ENCODE measurements around the gene LRPPRC.

The LRPPRC gene

DNA sequence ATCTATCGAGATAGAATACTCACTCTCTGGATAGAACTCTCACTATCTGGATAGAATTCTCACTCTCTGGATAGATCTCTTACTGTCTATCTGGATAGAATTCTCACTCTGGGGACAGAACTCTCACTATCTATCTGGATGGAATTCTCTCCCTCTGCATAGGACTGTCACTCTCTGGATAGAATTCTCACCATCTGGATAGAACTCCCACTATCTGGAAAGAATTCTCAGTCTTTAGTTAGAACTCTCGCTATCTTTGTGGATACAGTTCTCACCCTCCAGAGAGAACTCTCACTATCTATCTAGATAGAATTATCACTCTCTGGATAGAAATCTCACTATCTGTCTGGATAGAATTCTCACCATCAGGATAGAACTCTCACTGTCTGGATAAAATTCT lies 140.5 kb downstream of the LRPPRC start:
- H3K27me3 Mint-ChIP-seq (ENCODE audit: low read depth, poor library complexity) = peaks cover 40% of the 10 kb centered on the region
- H3K36me3 Mint-ChIP-seq (ENCODE audit: low read depth) = no peaks in the 10 kb centered on the region
- no peak for DNase-seq
- no peak overlapping the region for H3K4me3 Mint-ChIP-seq
- H3K27ac Mint-ChIP-seq = no peak overlapping the region
- no peaks in the 10 kb centered on the region for H3K4me1 Mint-ChIP-seq
- H3K9me3 Mint-ChIP-seq = peaks cover 16% of the 10 kb centered on the region
- TF ChIP-seq, protein P1, sequence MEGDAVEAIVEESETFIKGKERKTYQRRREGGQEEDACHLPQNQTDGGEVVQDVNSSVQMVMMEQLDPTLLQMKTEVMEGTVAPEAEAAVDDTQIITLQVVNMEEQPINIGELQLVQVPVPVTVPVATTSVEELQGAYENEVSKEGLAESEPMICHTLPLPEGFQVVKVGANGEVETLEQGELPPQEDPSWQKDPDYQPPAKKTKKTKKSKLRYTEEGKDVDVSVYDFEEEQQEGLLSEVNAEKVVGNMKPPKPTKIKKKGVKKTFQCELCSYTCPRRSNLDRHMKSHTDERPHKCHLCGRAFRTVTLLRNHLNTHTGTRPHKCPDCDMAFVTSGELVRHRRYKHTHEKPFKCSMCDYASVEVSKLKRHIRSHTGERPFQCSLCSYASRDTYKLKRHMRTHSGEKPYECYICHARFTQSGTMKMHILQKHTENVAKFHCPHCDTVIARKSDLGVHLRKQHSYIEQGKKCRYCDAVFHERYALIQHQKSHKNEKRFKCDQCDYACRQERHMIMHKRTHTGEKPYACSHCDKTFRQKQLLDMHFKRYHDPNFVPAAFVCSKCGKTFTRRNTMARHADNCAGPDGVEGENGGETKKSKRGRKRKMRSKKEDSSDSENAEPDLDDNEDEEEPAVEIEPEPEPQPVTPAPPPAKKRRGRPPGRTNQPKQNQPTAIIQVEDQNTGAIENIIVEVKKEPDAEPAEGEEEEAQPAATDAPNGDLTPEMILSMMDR (IDR thresholded peaks at IDR 0.05) = no peak

DNA sequence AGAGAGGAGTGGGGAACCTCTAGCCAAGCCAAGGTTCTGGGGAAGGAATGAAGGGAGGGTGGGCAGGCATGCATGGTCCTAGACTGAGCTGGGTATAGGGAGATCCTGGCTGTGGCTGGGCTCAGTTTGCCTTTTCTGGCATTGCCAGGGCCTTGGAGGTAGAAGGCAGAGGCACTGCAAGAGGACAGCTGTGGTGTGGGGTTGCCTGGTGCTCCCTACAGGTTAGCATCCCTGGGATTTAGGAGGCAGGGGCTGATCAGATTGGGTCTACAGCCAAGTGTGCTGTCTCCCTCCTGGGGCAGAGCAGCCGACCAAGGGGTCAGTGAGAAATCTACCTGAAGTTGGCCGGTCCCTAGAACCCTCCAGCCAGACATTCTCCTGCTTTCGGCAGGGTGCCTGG lies 141.1 kb downstream of the LRPPRC start:
- Mint-ChIP-seq H3K36me3 (ENCODE audit: low read depth) (no peaks in the 10 kb centered on the region), H3K4me3 (no peak overlapping the region), H3K4me1 (no peaks in the 10 kb centered on the region), H3K9me3 (peaks cover 13% of the 10 kb centered on the region), H3K27me3 (ENCODE audit: low read depth, poor library complexity) (peaks cover 40% of the 10 kb centered on the region), H3K27ac (no peak overlapping the region)
- DNase-seq = no peak
- TF ChIP-seq, protein P1 (IDR thresholded peaks at IDR 0.05) = no peak

DNA sequence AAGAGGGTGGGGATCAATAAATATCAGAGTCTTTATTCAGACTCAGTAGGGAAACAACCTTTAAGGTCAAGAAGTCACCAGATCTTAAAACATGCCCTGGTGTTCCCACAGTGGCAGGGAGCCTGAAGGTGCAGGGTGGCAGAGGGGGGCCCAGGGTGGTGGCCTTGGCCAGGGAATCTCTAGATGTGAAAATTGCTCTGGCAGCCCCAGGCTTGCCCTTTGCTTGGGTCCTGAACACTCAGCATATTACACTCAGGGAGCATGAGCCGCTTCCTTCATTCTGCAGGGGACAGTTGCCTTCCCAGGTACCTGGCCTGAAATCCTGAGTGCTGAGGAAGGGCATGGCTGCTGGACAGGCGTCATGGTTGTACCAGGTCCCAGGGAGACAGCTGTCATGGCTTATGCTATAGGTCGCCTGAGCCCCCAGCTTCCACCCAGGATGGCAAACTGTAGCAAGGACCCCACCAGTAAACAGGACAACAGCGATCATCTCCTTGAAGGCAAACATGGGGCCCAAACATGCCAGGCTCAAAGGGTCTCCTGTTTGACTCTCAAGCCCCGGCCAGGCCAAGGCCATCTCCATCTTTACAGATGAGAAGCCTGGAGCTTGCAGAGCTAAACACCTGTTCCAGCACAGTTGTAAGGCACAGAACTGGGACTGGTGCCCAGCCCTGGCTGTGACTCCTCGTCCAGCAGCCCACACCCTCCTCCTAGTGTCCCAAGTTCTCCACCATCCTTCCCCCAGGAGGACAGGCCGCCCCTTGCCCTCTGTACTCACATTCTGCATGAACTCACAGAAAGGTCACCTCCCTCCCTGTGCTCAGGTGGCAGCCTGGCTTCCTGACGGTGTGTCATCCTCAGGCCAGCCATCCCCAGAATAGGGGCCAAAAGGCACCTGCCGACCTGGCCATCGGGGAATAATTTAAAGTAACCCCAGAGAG lies 142.4 kb downstream of the LRPPRC start:
- Mint-ChIP-seq H3K36me3 (ENCODE audit: low read depth) (no peaks in the 10 kb centered on the region), H3K4me3 (no peak overlapping the region), H3K27me3 (ENCODE audit: low read depth, poor library complexity) (peaks cover 40% of the 10 kb centered on the region), H3K27ac (no peak overlapping the region), H3K4me1 (no peaks in the 10 kb centered on the region), H3K9me3 (peaks cover 5% of the 10 kb centered on the region)
- no peak for DNase-seq
- TF ChIP-seq, protein P1 (IDR thresholded peaks at IDR 0.05) = no peak

DNA sequence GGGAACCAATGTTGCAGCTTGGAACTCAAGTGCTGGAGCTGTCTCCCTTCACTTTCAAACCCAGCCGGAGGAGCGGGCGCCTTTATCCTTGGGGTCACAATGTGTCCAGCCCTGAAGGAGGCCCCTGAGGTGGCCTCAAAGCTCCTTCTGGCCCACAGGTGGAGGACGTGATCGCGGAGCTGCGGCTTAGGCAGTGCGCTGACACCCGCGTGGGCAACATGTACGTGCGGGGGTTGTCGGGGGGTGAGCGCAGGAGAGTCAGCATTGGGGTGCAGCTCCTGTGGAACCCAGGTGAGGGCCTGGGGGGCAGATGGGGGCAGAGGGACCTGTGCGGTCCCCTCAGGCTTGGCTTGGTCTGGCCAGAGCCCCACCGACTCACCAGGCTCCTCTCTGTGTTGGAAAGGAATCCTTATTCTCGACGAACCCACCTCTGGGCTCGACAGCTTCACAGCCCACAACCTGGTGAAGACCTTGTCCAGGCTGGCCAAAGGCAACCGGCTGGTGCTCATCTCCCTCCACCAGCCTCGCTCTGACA lies 143.5 kb downstream of the LRPPRC start:
- Mint-ChIP-seq H3K27me3 (ENCODE audit: low read depth, poor library complexity) (peaks cover 31% of the 10 kb centered on the region), H3K4me1 (no peaks in the 10 kb centered on the region), H3K27ac (no peak overlapping the region), H3K36me3 (ENCODE audit: low read depth) (no peaks in the 10 kb centered on the region), H3K9me3 (peaks cover 5% of the 10 kb centered on the region), H3K4me3 (no peak overlapping the region)
- TF ChIP-seq, protein P1 (IDR thresholded peaks at IDR 0.05) = no peak
- no peak for DNase-seq

DNA sequence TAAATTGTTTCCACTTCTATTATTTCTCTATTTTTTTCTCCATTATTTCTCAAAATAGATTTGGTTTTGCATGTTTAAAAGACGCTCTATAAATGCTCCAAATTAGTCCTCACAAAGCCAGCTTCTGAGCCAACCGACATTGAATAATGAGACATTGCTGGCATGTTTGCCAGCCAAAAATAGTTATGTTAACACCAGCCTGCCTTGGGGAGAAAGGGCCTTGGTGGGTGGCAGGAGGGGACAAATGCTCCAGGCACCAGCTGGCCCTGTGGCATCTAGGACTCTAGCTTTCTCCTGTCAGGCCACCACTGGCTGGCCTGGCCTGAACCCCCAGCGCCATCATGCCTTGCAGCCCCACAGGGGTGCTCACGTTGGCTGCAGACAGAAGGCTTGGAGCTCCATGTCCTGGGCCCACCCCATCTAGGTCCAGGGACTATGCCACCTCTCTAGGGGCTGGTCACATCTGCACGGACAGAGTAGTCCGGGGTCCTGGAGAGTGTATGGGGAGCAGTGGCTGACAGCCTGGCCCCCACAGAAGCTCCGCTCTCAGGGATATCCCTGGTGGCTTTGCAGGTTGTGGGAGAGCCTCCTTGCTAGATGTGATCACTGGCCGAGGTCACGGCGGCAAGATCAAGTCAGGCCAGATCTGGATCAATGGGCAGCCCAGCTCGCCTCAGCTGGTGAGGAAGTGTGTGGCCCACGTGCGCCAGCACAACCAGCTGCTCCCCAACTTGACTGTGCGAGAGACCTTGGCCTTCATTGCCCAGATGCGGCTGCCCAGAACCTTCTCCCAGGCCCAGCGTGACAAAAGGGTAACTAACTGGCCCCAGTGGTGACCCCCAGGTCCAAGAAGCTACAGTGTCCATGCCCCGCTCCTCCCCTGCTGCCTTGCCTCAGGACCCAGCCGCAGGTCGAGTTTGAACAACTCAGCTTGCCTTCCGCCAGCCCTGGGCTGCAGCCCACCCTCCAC lies 144.5 kb downstream of the LRPPRC start:
- H3K4me3 Mint-ChIP-seq = no peak overlapping the region
- TF ChIP-seq, protein P1 (IDR thresholded peaks at IDR 0.05) = no peak
- DNase-seq = no peak
- H3K27ac Mint-ChIP-seq = no peak overlapping the region
- H3K36me3 Mint-ChIP-seq (ENCODE audit: low read depth) = no peaks in the 10 kb centered on the region
- no peaks in the 10 kb centered on the region for H3K4me1 Mint-ChIP-seq
- peaks cover 31% of the 10 kb centered on the region for H3K27me3 Mint-ChIP-seq (ENCODE audit: low read depth, poor library complexity)
- H3K9me3 Mint-ChIP-seq = no peaks in the 10 kb centered on the region
